Activated gamma-delta T cell treated with anti-CD3 and anti-CD28 coated beads, Interleukin-2, amount 50 U/mL, for 16 hours (primary cell): ENCODE measurements around the gene DYRK3.

Source experiments
- DNase-seq: peaks from one replicate; pipeline ENCODE4 v3.0.0-alpha.2; 2020; ENCODE audit warnings: low read depth

The DYRK3 gene

GRCh38 chr1:206684003-206684402, 48.7 kb downstream of the DYRK3 start:
- DNase-seq, result no peak

- peak; percentile 62 for DNase-seq
These were observed 49.4 kb downstream of the DYRK3 start, which contains the start of gene MAPKAPK2 for GRCh38 chr1:206684478-206685333. TSS of gene MAPKAPK2 (plus strand) at chr1:206684905. CDS start at chr1:206685230, 325 bp downstream.

GRCh38 chr1:206685334-206685768, 50.0 kb downstream of the DYRK3 start:
- no peak for DNase-seq

GRCh38 chr1:206685769-206686477, 50.6 kb downstream of the DYRK3 start:
- DNase-seq, result no peak

- DNase-seq, result no peak
These were observed 51.3 kb downstream of the DYRK3 start for GRCh38 chr1:206686478-206687249.

- no peak for DNase-seq
These were observed 52.0 kb downstream of the DYRK3 start for GRCh38 chr1:206687251-206687914.

GRCh38 chr1:206687915-206688442, 52.6 kb downstream of the DYRK3 start:
- no peak for DNase-seq

GRCh38 chr1:206690516-206690915, 55.2 kb downstream of the DYRK3 start:
- no peak for DNase-seq

- DNase-seq, result no peak
These were observed 56.3 kb downstream of the DYRK3 start for GRCh38 chr1:206691604-206692003.

- DNase-seq, result no peak
These were observed 57.7 kb downstream of the DYRK3 start for GRCh38 chr1:206693029-206693428.

- no peak for DNase-seq
These were observed 58.3 kb downstream of the DYRK3 start for GRCh38 chr1:206693592-206693991.

- no peak for DNase-seq
These were observed 59.1 kb downstream of the DYRK3 start for GRCh38 chr1:206694171-206695124.

GRCh38 chr1:206695733-206696132, 60.4 kb downstream of the DYRK3 start:
- DNase-seq, result no peak

- no peak for DNase-seq
These were observed 61.7 kb downstream of the DYRK3 start for GRCh38 chr1:206696812-206697585.

- no peak for DNase-seq
These were observed 62.7 kb downstream of the DYRK3 start for GRCh38 chr1:206698011-206698410.
